GM10248 (cell line): Measurements from ENCODE around the gene TIE1.
A peak's percentile ranks its signal among the peaks of the same experiment; 100 is the strongest.

Experiments used
- CTCF ChIA-PET: fragments of 300-600 bp; sonication (Branson Sonifier 250); formaldehyde crosslinking; extraction: SDS; loops from one replicate; lab custom pipeline; 2021; ENCODE audit warnings: antibody characterized with exemption; lab: Yijun Ruan, JAX
- POLR2A ChIA-PET: fragments of 350-650 bp; sonication (Branson Sonifier 250); formaldehyde crosslinking; extraction: SDS; loops from one replicate; lab custom pipeline; 2020; ENCODE audit warnings: antibody characterized with exemption; lab: Yijun Ruan, JAX
- DNase-seq: peaks from one replicate; pipeline ENCODE4 v3.0.0; 2012; ENCODE audit errors: extremely low spot score
- CTCF ChIP-seq: IDR thresholded peaks from 2 replicates; pipeline ENCODE4 v1.5.1; 2012; ENCODE audit warnings: mild to moderate bottlenecking, low read depth; ENCODE audit errors: extremely low read depth, missing control alignments, control extremely low read depth

TIE1 gene

GRCh38 chr1:43329995-43330751 is 29.4 kb downstream of the TIE1 start:
- peak; percentile 77 for DNase-seq
- POLR2A ChIA-PET, result interaction anchor here (0.6 kb wide), 1 partner anchor 40 kb away, joined by 7 read pairs; no protein-coding TSS in a partner anchor
- CTCF ChIA-PET, result interaction anchor here (1.2 to 1.4 kb wide), 2 partner anchors 9 to 103 kb away, joined by 3 to 7 read pairs; no protein-coding TSS in a partner anchor
- TF ChIP-seq CTCF, result no peak

DNA sequence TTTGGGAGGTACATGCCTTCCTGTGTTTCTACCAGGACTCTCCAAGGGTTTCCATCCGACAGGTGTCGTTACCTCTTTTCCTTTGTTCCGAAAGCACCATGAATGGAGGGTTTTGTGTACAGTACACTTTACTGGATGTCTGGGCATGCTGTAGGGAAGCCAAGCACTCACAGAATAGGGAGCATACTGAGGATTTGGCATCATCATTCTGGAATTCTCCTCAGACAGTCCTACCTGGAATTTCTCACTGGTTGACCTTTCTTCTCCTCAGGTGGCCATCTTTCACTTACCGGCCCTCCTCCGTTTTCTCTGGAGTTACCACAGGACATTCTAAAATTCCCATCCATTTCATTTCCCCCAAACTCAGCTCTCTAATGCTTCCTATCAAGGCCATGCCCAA is 30.9 kb downstream of the TIE1 start:
- ChIA-PET CTCF (interaction anchor here (0.7 kb wide), 1 partner anchor 105 kb away, joined by 3 read pairs; no protein-coding TSS in a partner anchor), POLR2A (no interaction called here)
- DNase-seq, result no peak
- no peak for TF ChIP-seq CTCF

DNA sequence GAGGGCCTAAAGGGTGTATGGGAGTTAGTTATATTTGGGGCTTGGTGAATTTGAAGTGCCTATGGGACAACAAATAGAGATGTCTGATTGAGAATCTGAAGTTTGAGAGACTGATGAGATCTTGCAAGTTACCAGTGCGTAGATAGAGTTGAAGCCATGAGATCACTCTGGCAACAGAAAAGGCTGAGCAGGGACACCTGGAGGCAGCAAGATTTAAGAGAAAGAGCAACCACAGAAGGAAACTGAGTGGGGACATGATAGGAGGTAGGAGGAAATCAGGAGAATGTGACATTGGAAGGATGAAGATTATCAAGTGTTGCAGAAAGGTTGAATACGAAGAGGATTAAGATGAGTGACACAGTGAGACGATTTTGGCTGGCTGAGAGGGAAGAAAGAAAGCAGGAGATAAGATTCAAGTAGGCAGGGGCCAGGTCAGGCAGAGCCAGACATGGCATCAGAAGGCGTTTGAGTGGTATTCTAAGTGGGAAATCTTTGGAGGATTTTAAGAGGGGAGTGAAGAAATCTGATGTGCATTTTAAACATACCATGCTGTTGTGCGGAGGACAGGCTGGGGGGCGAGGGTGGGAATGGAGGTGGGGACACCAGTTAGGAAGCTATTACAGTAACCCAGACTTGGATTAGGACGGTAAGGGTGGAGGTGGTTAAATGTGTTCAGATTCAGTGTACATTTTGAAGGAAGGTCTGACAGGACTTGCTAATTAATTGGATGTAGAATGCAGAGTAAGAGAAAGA is 33.8 kb downstream of the TIE1 start:
- no peak for TF ChIP-seq CTCF
- ChIA-PET CTCF (no interaction called here), POLR2A (no interaction called here)
- no peak for DNase-seq

GRCh38 chr1:43337588-43337987 is 36.8 kb downstream of the TIE1 start, which contains the start of gene MPL:
Gene MPL, plus strand, starts transcription at chr1:43337818. Its CDS starts 31 bp downstream, at chr1:43337849.
- CTCF ChIA-PET, result no interaction called here
- no peak for DNase-seq
- no peak for TF ChIP-seq CTCF
- POLR2A ChIA-PET, result interaction anchor here (0.5 kb wide), 1 partner anchor 33 kb away, joined by 5 read pairs; no protein-coding TSS in a partner anchor

- no peak for DNase-seq
- ChIA-PET CTCF (no interaction called here), POLR2A (interaction anchor here (0.5 kb wide), 1 partner anchor 32 kb away, joined by 5 read pairs; no protein-coding TSS in a partner anchor)
- TF ChIP-seq CTCF, result no peak
These were observed 37.2 kb downstream of the TIE1 start for GRCh38 chr1:43338001-43338400.

- TF ChIP-seq CTCF, result no peak
- no peak for DNase-seq
- POLR2A ChIA-PET, result no interaction called here
- CTCF ChIA-PET, result interaction anchor here (1.2 kb wide), 2 partner anchors 9 to 18 kb away, joined by 3 read pairs; no protein-coding TSS in a partner anchor
These were observed 38.9 kb downstream of the TIE1 start for GRCh38 chr1:43339584-43340232.
